Adipocyte (in vitro differentiated cells): ENCODE data around the gene IL36A.

Experiments used
- DNase-seq: peaks from one replicate; pipeline ENCODE4 v3.0.0-alpha.2; 2015; ENCODE audit warnings: low read depth
- H3K27me3 ChIP-seq: replicated peaks from 2 replicates; pipeline ENCODE4 v1.7.0; 2013; ENCODE audit warnings: mild to moderate bottlenecking, low read length, moderate library complexity; ENCODE audit not compliant: control insufficient read depth, insufficient read depth
- H3K36me3 ChIP-seq: 2 replicates; pipeline ENCODE4 v1.7.0; 2013; ENCODE audit warnings: low read length, mild to moderate bottlenecking, moderate library complexity; ENCODE audit not compliant: control insufficient read depth, insufficient read depth, severe bottlenecking
- H3K4me1 ChIP-seq: 2 replicates; pipeline ENCODE4 v1.7.0; 2013; ENCODE audit warnings: mild to moderate bottlenecking, low read length, moderate library complexity; ENCODE audit not compliant: control insufficient read depth, insufficient read depth
- H3K4me3 ChIP-seq: 2 replicates; pipeline ENCODE4 v1.7.0; 2013; ENCODE audit warnings: mild to moderate bottlenecking, low read length, moderate library complexity
- H3K9ac ChIP-seq: 2 replicates; pipeline ENCODE4 v1.7.0; 2013; ENCODE audit warnings: mild to moderate bottlenecking, low read length, moderate library complexity
- H3K9me3 ChIP-seq: 2 replicates; pipeline ENCODE4 v1.7.0; 2013; ENCODE audit warnings: mild to moderate bottlenecking, low read length, moderate library complexity; ENCODE audit not compliant: control insufficient read depth

IL36A gene

GRCh38 chr2:113027691-113028090 lies 22.4 kb downstream of the IL36A start:
- no peak for DNase-seq
- Histone ChIP-seq H3K4me1 (no peaks in the 10 kb centered on the region), H3K4me3 (no peak overlapping the region), H3K9me3 (no peaks in the 10 kb centered on the region), H3K27me3 (peaks cover 88% of the 10 kb centered on the region), H3K36me3 (no peaks in the 10 kb centered on the region), H3K9ac (no peak overlapping the region)

GRCh38 chr2:113028112-113028511 lies 22.9 kb downstream of the IL36A start:
- Histone ChIP-seq H3K27me3 (peaks cover 86% of the 10 kb centered on the region), H3K4me1 (no peaks in the 10 kb centered on the region), H3K36me3 (no peaks in the 10 kb centered on the region), H3K9ac (no peak overlapping the region), H3K9me3 (no peaks in the 10 kb centered on the region), H3K4me3 (no peak overlapping the region)
- no peak for DNase-seq

GRCh38 chr2:113032737-113033136 lies 27.5 kb downstream of the IL36A start:
- Histone ChIP-seq H3K9ac (no peak overlapping the region), H3K4me1 (no peaks in the 10 kb centered on the region), H3K27me3 (peaks cover 60% of the 10 kb centered on the region), H3K4me3 (no peak overlapping the region), H3K9me3 (no peaks in the 10 kb centered on the region), H3K36me3 (no peaks in the 10 kb centered on the region)
- DNase-seq: no peak

- no peak overlapping the region for H3K9ac ChIP-seq
- no peaks in the 10 kb centered on the region for H3K9me3 ChIP-seq
- H3K36me3 ChIP-seq: no peaks in the 10 kb centered on the region
- no peak overlapping the region for H3K4me3 ChIP-seq
- H3K4me1 ChIP-seq: no peaks in the 10 kb centered on the region
- peaks cover 58% of the 10 kb centered on the region for H3K27me3 ChIP-seq
- no peak for DNase-seq
Observed at GRCh38 chr2:113034016-113034415, 28.8 kb downstream of the IL36A start.

GRCh38 chr2:113036763-113037162 lies 31.5 kb downstream of the IL36A start:
- no peak overlapping the region for H3K4me3 ChIP-seq

DNA sequence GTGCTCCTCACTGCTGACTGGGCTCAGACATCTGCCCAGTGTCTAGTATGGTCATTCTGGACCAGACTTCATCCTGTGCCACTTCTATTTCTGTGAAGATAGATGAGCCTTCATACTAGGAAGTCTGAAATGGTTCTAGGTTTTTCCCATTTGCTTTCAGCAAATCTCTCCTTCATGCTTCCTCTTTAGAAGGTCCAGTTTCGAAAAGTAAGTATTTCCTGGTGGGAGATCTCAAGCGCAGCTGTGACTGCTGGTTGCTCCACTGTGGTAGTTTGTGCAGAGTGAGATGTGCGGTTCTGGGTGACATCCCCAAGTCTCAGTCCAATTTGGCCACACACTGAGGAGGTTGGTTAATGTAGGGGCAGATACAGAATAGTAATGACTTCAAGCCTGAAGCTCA lies 33.0 kb downstream of the IL36A start:
- no peak for DNase-seq
- Histone ChIP-seq H3K27me3 (peaks cover 27% of the 10 kb centered on the region), H3K4me3 (no peak overlapping the region), H3K9me3 (no peaks in the 10 kb centered on the region), H3K9ac (no peak overlapping the region), H3K4me1 (no peaks in the 10 kb centered on the region), H3K36me3 (no peaks in the 10 kb centered on the region)

More at GRCh38 chr2:113036763-113037162, 31.5 kb downstream of the IL36A start:
- no peaks in the 10 kb centered on the region for H3K9me3 ChIP-seq
- H3K9ac ChIP-seq: no peak overlapping the region
- DNase-seq: no peak
- H3K27me3 ChIP-seq: peaks cover 37% of the 10 kb centered on the region
- H3K36me3 ChIP-seq: no peaks in the 10 kb centered on the region
- H3K4me1 ChIP-seq: no peaks in the 10 kb centered on the region

- peaks cover 19% of the 10 kb centered on the region for H3K27me3 ChIP-seq
- no peaks in the 10 kb centered on the region for H3K9me3 ChIP-seq
- no peaks in the 10 kb centered on the region for H3K36me3 ChIP-seq
- no peaks in the 10 kb centered on the region for H3K4me1 ChIP-seq
- H3K4me3 ChIP-seq: no peak overlapping the region
- no peak overlapping the region for H3K9ac ChIP-seq
- no peak for DNase-seq
Observed at GRCh38 chr2:113039158-113039557, 33.9 kb downstream of the IL36A start.

DNA sequence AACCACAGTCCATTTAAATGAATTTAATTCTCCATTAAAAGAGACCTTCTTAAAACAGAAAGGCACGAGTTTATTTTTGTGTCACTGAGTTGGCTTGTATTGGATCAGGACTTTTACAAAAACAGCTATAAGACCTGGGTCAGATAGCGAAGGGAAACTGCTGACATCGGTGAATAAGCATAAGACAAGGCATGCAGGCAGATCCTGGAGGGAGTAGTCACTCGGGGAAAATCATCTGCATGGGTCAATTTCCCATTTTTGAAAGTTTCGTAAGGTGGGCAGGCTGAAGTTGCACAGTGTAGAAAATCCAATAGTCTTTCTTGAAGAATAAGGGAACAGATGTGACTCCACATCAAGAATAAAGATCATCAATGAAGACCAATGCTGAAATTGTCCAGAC lies 34.5 kb downstream of the IL36A start:
- Histone ChIP-seq H3K9ac (no peak overlapping the region), H3K36me3 (no peaks in the 10 kb centered on the region), H3K4me3 (no peak overlapping the region), H3K4me1 (no peaks in the 10 kb centered on the region), H3K27me3 (peaks cover 19% of the 10 kb centered on the region), H3K9me3 (no peaks in the 10 kb centered on the region)
- DNase-seq: no peak

- H3K4me1 ChIP-seq: no peaks in the 10 kb centered on the region
- H3K9me3 ChIP-seq: peaks cover 7% of the 10 kb centered on the region
- H3K9ac ChIP-seq: no peak overlapping the region
- no peak overlapping the region for H3K4me3 ChIP-seq
- peaks cover 12% of the 10 kb centered on the region for H3K27me3 ChIP-seq
- no peak for DNase-seq
- no peaks in the 10 kb centered on the region for H3K36me3 ChIP-seq
Observed at GRCh38 chr2:113041871-113042270, 36.6 kb downstream of the IL36A start.

DNA sequence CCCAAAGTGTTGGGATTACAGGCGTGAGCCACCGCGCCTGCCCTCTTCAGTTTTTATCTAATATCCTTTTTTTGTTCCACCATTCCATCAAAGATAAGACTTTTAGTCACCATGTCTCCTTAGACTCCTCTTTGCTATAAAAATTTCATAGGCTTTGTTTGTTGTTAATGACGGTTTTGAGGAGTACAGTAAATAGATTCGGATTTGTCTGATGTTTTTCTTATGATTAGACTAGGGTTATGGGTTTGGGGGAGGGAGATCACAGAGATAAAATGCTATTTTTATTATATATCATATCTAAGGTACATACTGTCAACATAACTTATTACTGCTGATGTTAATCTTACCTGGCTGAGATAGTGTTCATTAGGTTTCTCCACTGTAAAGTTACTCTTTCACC lies 41.2 kb downstream of the IL36A start:
- no peak overlapping the region for H3K4me3 ChIP-seq
- no peaks in the 10 kb centered on the region for H3K36me3 ChIP-seq
- no peaks in the 10 kb centered on the region for H3K4me1 ChIP-seq
- peaks cover 7% of the 10 kb centered on the region for H3K9me3 ChIP-seq
- no peak for DNase-seq
- H3K27me3 ChIP-seq: peaks cover 5% of the 10 kb centered on the region
- no peak overlapping the region for H3K9ac ChIP-seq

GRCh38 chr2:113050921-113051895 lies 45.9 kb downstream of the IL36A start:
- no peaks in the 10 kb centered on the region for H3K36me3 ChIP-seq
- peaks cover 23% of the 10 kb centered on the region for H3K27me3 ChIP-seq
- H3K9ac ChIP-seq: no peak overlapping the region
- DNase-seq: no peak
- peaks cover 34% of the 10 kb centered on the region for H3K9me3 ChIP-seq
- no peaks in the 10 kb centered on the region for H3K4me1 ChIP-seq
- H3K4me3 ChIP-seq: no peak overlapping the region
